NCI-H187 (cell line): Measurements from ENCODE around the gene COPE.
"Not testable (repeated sequence)": the region's sequence is repeated elsewhere in the genome, so short reads cannot be mapped to it uniquely, and the experiment has no call there.

Source experiments
- DNase-seq, 2 experiments: peaks; one replicate each; lab custom pipeline; 2025; lab: John Stamatoyannopoulos, UW

COPE gene

GRCh38 chr19:18919086-18919899 is at the start of gene COPE, which contains the start of gene DDX49:
Gene COPE (minus strand): TSS chr19:18919387. CDS start chr19:18919348, 39 bp downstream.
Gene DDX49 (plus strand): TSS chr19:18919715. CDS start chr19:18919742, 27 bp downstream.
- peak; percentile 88 to 91 for DNase-seq

- no peak for DNase-seq
Measured at GRCh38 chr19:18967358-18968146, 48.4 kb upstream of the COPE start.

- DNase-seq: no peak
Measured at GRCh38 chr19:18966307-18966706, 47.1 kb upstream of the COPE start.

- no peak for DNase-seq
Measured at GRCh38 chr19:18964121-18964520, 44.9 kb upstream of the COPE start.

GRCh38 chr19:18961767-18962620 is 42.8 kb upstream of the COPE start:
- no peak for DNase-seq

GRCh38 chr19:18960370-18960769 is 41.2 kb upstream of the COPE start:
- DNase-seq: no peak

- DNase-seq: no peak
Measured at GRCh38 chr19:18955042-18955441, 35.9 kb upstream of the COPE start.

GRCh38 chr19:18954094-18954493 is 34.9 kb upstream of the COPE start:
- no peak for DNase-seq

GRCh38 chr19:18952364-18953003 is 33.3 kb upstream of the COPE start:
- not testable (repeated sequence) for DNase-seq

GRCh38 chr19:18951721-18952281 is 32.6 kb upstream of the COPE start:
- no peak for DNase-seq

- DNase-seq: no peak
Measured at GRCh38 chr19:18949858-18950257, 30.7 kb upstream of the COPE start.

GRCh38 chr19:18948976-18949356 is 29.8 kb upstream of the COPE start:
- no peak for DNase-seq

GRCh38 chr19:18948075-18948975 is 29.1 kb upstream of the COPE start:
- no peak for DNase-seq

- DNase-seq: no peak
Measured at GRCh38 chr19:18946918-18947317, 27.7 kb upstream of the COPE start.

- no peak for DNase-seq
Measured at GRCh38 chr19:18946335-18946734, 27.1 kb upstream of the COPE start.

GRCh38 chr19:18945297-18945696 is 26.1 kb upstream of the COPE start:
- no peak for DNase-seq

- no peak for DNase-seq
Measured at GRCh38 chr19:18943465-18943864, 24.3 kb upstream of the COPE start.

GRCh38 chr19:18942692-18943091 is 23.5 kb upstream of the COPE start:
- no peak for DNase-seq

GRCh38 chr19:18941628-18942354 is 22.6 kb upstream of the COPE start:
- no peak for DNase-seq
